ENCODE results near the gene ESPL1. TPM values are rescaled to one million over a fixed set of nuclear protein-coding genes. Genes with fewer than 3 reads are reported as not detected.

ESPL1 gene
- total and polyA plus RNA-seq, 2 of the 8 experiments (the other 6 are each of a cell fraction or from before 2014, with no cell fraction given) = 31.8 to 52.7 TPM

- TF ChIP-seq EP300 (IDR thresholded peaks at IDR 0.05; ENCODE audit: borderline replicate concordance in 1 of 2, low read depth in 2 of 2, low read length in 2 of 2) (no peak), POLR2AphosphoS5 (IDR thresholded peaks at IDR 0.05; ENCODE audit: low read depth, low read length) (no peak), TBP (IDR thresholded peaks at IDR 0.05; ENCODE audit: low read depth, low read length) (no peak), SUZ12 (IDR thresholded peaks at IDR 0.05; ENCODE audit: low read length) (no peak), JUND (IDR thresholded peaks at IDR 0.05; ENCODE audit: low read length) (no peak), EZH2 (IDR thresholded peaks at IDR 0.05; ENCODE audit: low read depth, low read length, severe bottlenecking) (no peak), SRF (IDR thresholded peaks at IDR 0.05; ENCODE audit: low read depth, low read length) (no peak), CTCF (IDR thresholded peaks at IDR 0.05; ENCODE audit: control extremely low read depth in 1 of 3, insufficient read depth in 1 of 3, low read depth in 1 of 3, low read length in 3 of 3) (no peak), CREB1 (IDR thresholded peaks at IDR 0.05) (no peak)
Observed at GRCh38 chr12:53267306-53267998, 647 bp upstream of the ESPL1 start (continued).
